ENCODE data around the gene TFCP2L1. TPM values are rescaled to one million over a fixed set of nuclear protein-coding genes. Genes with fewer than 3 reads are reported as not detected.

The TFCP2L1 gene
- total and polyA plus RNA-seq, 2 of the 4 experiments (the other 2 are of a cell fraction): not detected

GRCh38 chr2:121288454-121289231, 3.6 kb upstream of the TFCP2L1 start:
- intact Hi-C loops (cut with micrococcal nuclease): no loop called here
- Histone ChIP-seq H2AK5ac (ENCODE audit: low read depth, low read length) (no peak overlapping the region), H4K8ac (ENCODE audit: low read depth in 2 of 2, low read length in 2 of 2) (no peak overlapping the region), H2BK120ac (ENCODE audit: low read depth, low read length) (no peak overlapping the region), H3K36me3 (ENCODE audit: control insufficient read depth, insufficient read depth, low read length) (no peaks in the 10 kb centered on the region), H3K9me3 (ENCODE audit: control insufficient read depth, insufficient read depth, low read length) (no peaks in the 10 kb centered on the region), H2BK5ac (ENCODE audit: low read depth, low read length, poor library complexity, severe bottlenecking) (no peak overlapping the region), H3K27ac (ENCODE audit: insufficient read depth, low read length) (no peak overlapping the region), H4K5ac (ENCODE audit: low read depth, low read length) (no peak overlapping the region), H4K91ac (ENCODE audit: insufficient read depth, low read depth, low read length) (no peak overlapping the region), H4K20me1 (ENCODE audit: insufficient read depth, low read length) (no peaks in the 10 kb centered on the region), H3K9ac (ENCODE audit: low read depth, low read length) (no peak overlapping the region), H2BK20ac (ENCODE audit: low read depth, low read length) (no peak overlapping the region), H3K4me3 (ENCODE audit: insufficient read depth, low read depth, low read length) (no peak overlapping the region), H2AK9ac (replicated peaks; ENCODE audit: low read depth, low read length, poor library complexity) (no peak overlapping the region), H3K56ac (ENCODE audit: extremely low read depth, insufficient read depth, low read length) (no peak overlapping the region), H3K23ac (ENCODE audit: low read depth, low read length) (no peak overlapping the region), H3K18ac (ENCODE audit: low read depth, low read length) (no peak overlapping the region), H3K27me3 (ENCODE audit: control insufficient read depth, insufficient read depth, low read length) (peaks cover 55% of the 10 kb centered on the region), H3K14ac (replicated peaks; ENCODE audit: low read depth, low read length) (no peak overlapping the region), H3K79me1 (ENCODE audit: low read depth in 1 of 2, low read length in 2 of 2) (no peaks in the 10 kb centered on the region), H2AFZ (replicated peaks; ENCODE audit: low read length, poor library complexity) (no peak overlapping the region), H3K4me1 (ENCODE audit: control insufficient read depth, insufficient read depth, low read length) (no peaks in the 10 kb centered on the region), H2BK15ac (ENCODE audit: low read depth, low read length) (no peak overlapping the region), H3K4me2 (ENCODE audit: low read depth, low read length) (no peak overlapping the region), H3K4ac (ENCODE audit: low read depth, low read length) (no peak overlapping the region), H3K9me1 (ENCODE audit: insufficient read depth, low read length) (no peaks in the 10 kb centered on the region)
- 75% methylated on average over 9 of the region's 12 CpGs; no CpG with 5 or more reads in 1 of the 2 experiments for WGBS, 2 experiments (ENCODE audit: extremely low coverage in 2 of 2, insufficient read length in 1 of 2)
- ATAC-seq (ENCODE audit: low read depth): no peak
- no peak for TF ChIP-seq CHD1 (IDR thresholded peaks at IDR 0.05; ENCODE audit: low read depth, low read length)
- no peak for DNase-seq
- in situ Hi-C loops (cut with MboI; ENCODE audit: low sequenced_read_pairs): no loop called here
- ChIA-PET CTCF (no interaction called here), POLR2A (ENCODE audit: unreplicated experiment) (no interaction called here)
- BruUV-seq (replicated peaks): no TSS peak
- dilution Hi-C loops (cut with HindIII; ENCODE audit: low sequenced_read_pairs, unreplicated experiment): no loop called here
